Body of pancreas (tissue), 4 donors: ENCODE data around the gene CELSR1. TPM values are rescaled to one million over a fixed set of nuclear protein-coding genes. Genes with fewer than 3 reads are reported as not detected.

ENCODE experiments used
- ATAC-seq: fragments of 150-250 bp; one replicate; pipeline ENCODE4 v1.9.1; 2016
- DNase-seq, 4 donors: peaks; one replicate each; pipeline ENCODE4 v3.0.0-alpha.2; 2019
- H3K27ac ChIP-seq, 4 donors: fragments of 200-600 bp; sonication (generic); 1 replicate in 3 of 4; 2 replicates in 1 of 4; pipeline versions ENCODE4 v1.5.1 to v1.6.1; 2016 to 2019; ENCODE audit warnings: mild to moderate bottlenecking in 1 of 4, mixed read lengths in 1 of 4, moderate library complexity in 1 of 4
- H3K27me3 ChIP-seq, 2 donors: fragments of 200-600 bp; sonication (generic); one replicate each; pipeline ENCODE4 v1.6.0; 2016; ENCODE audit warnings: mild to moderate bottlenecking in 1 of 2
- H3K36me3 ChIP-seq, 2 donors: fragments of 200-600 bp; sonication (generic); replicated peaks in 1 of 2; 2 replicates each; pipeline ENCODE4 v1.5.1; 2016; ENCODE audit warnings: low read depth in 2 of 2; ENCODE audit not compliant: insufficient read depth in 1 of 2
- H3K4me1 ChIP-seq: fragments of 200-600 bp; sonication (generic); one replicate; pipeline ENCODE4 v1.6.0; 2016
- H3K4me3 ChIP-seq, 2 donors: fragments of 200-600 bp; sonication (generic); 1 replicate in 1 of 2; 2 replicates in 1 of 2; pipeline ENCODE4 v1.5.1; 2016 to 2019
- H3K9me3 ChIP-seq, 3 donors: fragments of 200-600 bp; sonication (generic); 1 replicate in 2 of 3; 2 replicates in 1 of 3; pipeline ENCODE4 v1.5.1; 2016
- CTCF ChIP-seq, 7 experiments: fragments of 450-650 bp in 4 of 7; fragments of 200-600 bp in 3 of 7; sonication (generic) in 3 of 7; IDR thresholded peaks; one replicate each; pipeline ENCODE4 v1.5.1; 2016 to 2019; ENCODE audit warnings: antibody characterized with exemption in 7 of 7
- POLR2A ChIP-seq, 3 donors: fragments of 450-650 bp; IDR thresholded peaks; one replicate each; pipeline ENCODE4 v1.6.1; 2016; ENCODE audit warnings: antibody characterized with exemption in 3 of 3, mild to moderate bottlenecking in 2 of 3
- WGBS, 2 donors: methylation state at CpG; one replicate each; pipeline ENCODE4 v1.1.5; 2017; 5-methylcytosine and 5-hydroxymethylcytosine counted together
- intact Hi-C: fragments of 100-400 bp; cut with DNase I; formaldehyde crosslinking; loops from one replicate; pipeline ENCODE4 v1.15.1; 2023
- total RNA-seq, 2 donors: library from RNA; depleted of rRNA; stranded (reverse); fragments of >200 nt; gene quantifications; one replicate each; pipeline ENCODE4 v1.1.0, GENCODE V29; 2016

Gene CELSR1
- total RNA-seq, 2 donors from 2014 or later: 0.66 to 3.6 TPM

GRCh38 chr22:46416520-46416871, 120.9 kb downstream of the CELSR1 start:
- no peak overlapping the region for H3K4me3 ChIP-seq
- H3K27me3 ChIP-seq: no peaks in the 10 kb centered on the region
- no peaks in the 10 kb centered on the region for H3K36me3 ChIP-seq
- no peaks in the 10 kb centered on the region for H3K9me3 ChIP-seq
- no peaks in the 10 kb centered on the region for H3K4me1 ChIP-seq
- ATAC-seq (no peak), DNase-seq (no peak)
- TF ChIP-seq CTCF (IDR thresholded peaks at IDR 0.05): no peak
- TF ChIP-seq POLR2A (IDR thresholded peaks at IDR 0.05): no peak
- 73 to 90% methylated on average over 9 to 14 of the region's 14 CpGs for WGBS, 2 donors
- H3K27ac ChIP-seq: no peak overlapping the region
- intact Hi-C loops: no loop called here

DNA sequence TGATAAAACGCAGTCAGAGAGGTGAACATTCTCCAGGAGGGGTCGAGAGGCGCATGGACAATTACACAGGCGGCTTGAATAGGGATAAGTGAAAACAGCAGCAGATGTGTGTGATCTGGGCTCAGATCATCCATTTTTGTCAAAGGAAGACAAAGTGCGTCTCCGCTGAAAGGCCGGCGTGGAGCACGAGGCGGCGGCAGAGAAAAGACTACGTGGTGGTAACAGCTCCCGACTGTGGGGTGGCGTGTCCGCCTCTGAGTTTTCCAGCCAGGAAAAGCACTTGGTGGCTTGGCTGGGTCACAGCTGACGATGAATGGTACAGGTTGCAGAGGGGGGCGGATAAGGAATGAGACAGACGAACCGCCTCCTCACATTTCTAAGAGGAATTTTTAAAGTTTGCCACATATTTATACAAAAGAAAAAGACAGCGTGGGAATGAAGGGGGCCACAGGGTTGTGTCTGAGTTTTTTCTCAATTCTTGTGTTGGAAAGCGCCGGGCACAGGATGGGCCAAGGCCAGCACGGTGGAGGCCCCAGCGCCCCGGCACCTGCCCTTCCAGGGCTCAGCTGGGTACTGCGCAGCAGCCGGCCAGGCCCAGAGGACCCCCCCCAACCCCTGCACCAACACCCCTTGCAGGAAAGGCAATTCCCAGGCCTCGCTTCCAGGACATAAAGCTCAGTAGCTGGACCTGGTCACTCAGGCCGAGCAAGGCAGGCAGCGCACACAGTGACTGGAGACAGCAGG, 121.5 kb downstream of the CELSR1 start:
- Histone ChIP-seq H3K27me3 (no peaks in the 10 kb centered on the region), H3K27ac (no peak overlapping the region), H3K9me3 (no peaks in the 10 kb centered on the region), H3K36me3 (no peaks in the 10 kb centered on the region), H3K4me1 (no peaks in the 10 kb centered on the region), H3K4me3 (no peak overlapping the region)
- intact Hi-C loops: no loop called here
- 81 to 84% methylated on average over 27 to 28 of the region's 30 CpGs for WGBS, 2 donors
- ATAC-seq: no peak
- DNase-seq: no peak
- TF ChIP-seq CTCF (IDR thresholded peaks at IDR 0.05): no peak

GRCh38 chr22:46414704-46415103, 122.7 kb downstream of the CELSR1 start:
- no peak overlapping the region for H3K4me3 ChIP-seq
- intact Hi-C loops: no loop called here
- H3K4me1 ChIP-seq: no peaks in the 10 kb centered on the region
- H3K27ac ChIP-seq: no peak overlapping the region
- no peaks in the 10 kb centered on the region for H3K9me3 ChIP-seq
- no peak for TF ChIP-seq CTCF (IDR thresholded peaks at IDR 0.05)
- TF ChIP-seq POLR2A (IDR thresholded peaks at IDR 0.05): no peak
- no peaks in the 10 kb centered on the region for H3K36me3 ChIP-seq
- H3K27me3 ChIP-seq: no peaks in the 10 kb centered on the region
- ATAC-seq (no peak), DNase-seq (no peak)
- WGBS, 2 donors: 83 to 84% methylated on average over 18 to 19 of the region's 19 CpGs

DNA sequence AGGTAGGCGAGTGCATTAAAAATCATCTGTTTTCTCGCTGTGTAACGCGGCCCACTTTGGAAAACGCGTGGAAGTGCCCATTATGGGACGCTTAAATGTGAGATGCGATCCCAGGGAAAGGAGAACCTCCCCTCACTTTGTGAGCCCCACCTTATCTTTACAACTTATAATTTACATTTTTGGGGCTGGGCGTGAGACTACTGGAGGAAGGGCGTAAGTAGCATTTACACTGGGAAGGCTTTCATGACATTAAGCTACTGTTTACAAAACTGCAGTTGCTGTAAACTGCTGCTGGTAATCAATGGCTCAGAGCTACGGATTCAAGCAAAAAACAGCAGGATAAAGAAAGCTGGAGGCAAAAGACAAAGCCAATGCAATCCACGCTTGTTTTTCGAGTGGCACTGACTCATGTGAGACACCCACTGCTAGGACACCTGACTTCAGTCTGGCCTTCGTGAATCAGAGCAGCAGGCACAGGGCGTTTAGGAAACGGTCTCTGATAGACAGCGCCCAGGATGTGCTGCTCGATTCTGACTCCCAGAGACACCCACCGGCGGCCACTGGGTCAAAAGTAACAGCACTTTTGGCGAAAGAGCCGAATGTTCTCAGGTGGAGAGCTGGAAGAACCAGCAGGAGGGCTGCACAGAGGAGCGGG, 123.6 kb downstream of the CELSR1 start:
- H3K4me1 ChIP-seq: no peaks in the 10 kb centered on the region
- H3K27me3 ChIP-seq: no peaks in the 10 kb centered on the region
- 57 to 63% methylated on average over 23 of the region's 23 CpGs for WGBS, 2 donors
- ATAC-seq (no peak), DNase-seq (no peak)
- no peaks in the 10 kb centered on the region for H3K9me3 ChIP-seq
- intact Hi-C loops: no loop called here
- TF ChIP-seq CTCF (IDR thresholded peaks at IDR 0.05) (no peak), POLR2A (IDR thresholded peaks at IDR 0.05) (no peak)
- H3K4me3 ChIP-seq: no peak overlapping the region
- H3K27ac ChIP-seq: no peak overlapping the region
- no peaks in the 10 kb centered on the region for H3K36me3 ChIP-seq

DNA sequence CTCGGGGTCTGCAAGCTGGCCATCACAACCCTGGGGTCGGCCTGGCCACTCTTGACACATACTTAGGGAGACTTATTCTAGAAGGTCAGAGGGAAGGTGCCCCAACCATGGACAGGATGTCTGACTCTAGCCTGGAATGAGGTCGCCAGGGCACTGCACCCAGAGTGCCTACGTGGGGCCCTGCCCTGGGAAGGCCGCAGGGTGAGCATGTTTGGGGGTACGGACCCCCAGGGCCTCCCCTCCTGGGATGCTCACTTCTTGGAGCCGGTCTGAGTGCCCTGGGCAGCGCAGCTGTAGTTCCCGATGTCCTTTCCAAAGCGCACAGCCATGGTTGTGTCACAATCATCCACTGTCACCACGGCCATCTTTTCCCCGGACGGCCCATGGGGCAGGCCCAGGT, 126.1 kb downstream of the CELSR1 start:
- TF ChIP-seq POLR2A (IDR thresholded peaks at IDR 0.05) (no peak), CTCF (IDR thresholded peaks at IDR 0.05) (no peak)
- H3K36me3 ChIP-seq: no peaks in the 10 kb centered on the region
- ATAC-seq: no peak
- no peaks in the 10 kb centered on the region for H3K27me3 ChIP-seq
- H3K4me1 ChIP-seq: no peaks in the 10 kb centered on the region
- H3K9me3 ChIP-seq: no peaks in the 10 kb centered on the region
- DNase-seq: no peak
- intact Hi-C loops: no loop called here
- H3K27ac ChIP-seq: no peak overlapping the region
- no peak overlapping the region for H3K4me3 ChIP-seq
- 64 to 96% methylated on average over 3 to 11 of the region's 13 CpGs for WGBS, 2 donors
